ENCODE results near the gene UBE2O.
"Not testable (repeated sequence)": the region's sequence is repeated elsewhere in the genome, so short reads cannot be mapped to it uniquely, and the experiment has no call there.

Gene UBE2O

GRCh38 chr17:76360461-76360860 is 92.5 kb downstream of the UBE2O start:
- Histone ChIP-seq H3K9me2 (ENCODE audit: low read depth, low read length) (no peaks in the 10 kb centered on the region), H3K79me2 (ENCODE audit: insufficient read depth, low read length) (no peaks in the 10 kb centered on the region), H3K9me3 (ENCODE audit: low read length) (no peaks in the 10 kb centered on the region), H3K4me1 (ENCODE audit: insufficient read depth, low read length, severe bottlenecking) (peaks cover 22% of the 10 kb centered on the region), H3K27ac (ENCODE audit: low read depth, low read length, poor library complexity, severe bottlenecking) (no peak overlapping the region), H3K36me3 (ENCODE audit: insufficient read depth, low read length) (no peaks in the 10 kb centered on the region; the same call in 1 of the 2 replicates), H3K4me3 (ENCODE audit: low read depth, low read length, poor library complexity, severe bottlenecking) (no peak overlapping the region), H4K20me1 (ENCODE audit: insufficient read depth, low read length) (no peaks in the 10 kb centered on the region), H3F3A (ENCODE audit: insufficient read depth, low read length) (no peaks in the 10 kb centered on the region), H3K9ac (ENCODE audit: low read length) (no peak overlapping the region), H3K4me2 (ENCODE audit: low read length) (no peak overlapping the region), H2AFZ (ENCODE audit: low read length) (no peak overlapping the region), H3K27me3 (ENCODE audit: insufficient read depth, low read length) (no peaks in the 10 kb centered on the region)
- TF ChIP-seq EZH2 (IDR thresholded peaks at IDR 0.05; ENCODE audit: borderline replicate concordance, low read length) = no peak
- TF ChIP-seq, protein P1, sequence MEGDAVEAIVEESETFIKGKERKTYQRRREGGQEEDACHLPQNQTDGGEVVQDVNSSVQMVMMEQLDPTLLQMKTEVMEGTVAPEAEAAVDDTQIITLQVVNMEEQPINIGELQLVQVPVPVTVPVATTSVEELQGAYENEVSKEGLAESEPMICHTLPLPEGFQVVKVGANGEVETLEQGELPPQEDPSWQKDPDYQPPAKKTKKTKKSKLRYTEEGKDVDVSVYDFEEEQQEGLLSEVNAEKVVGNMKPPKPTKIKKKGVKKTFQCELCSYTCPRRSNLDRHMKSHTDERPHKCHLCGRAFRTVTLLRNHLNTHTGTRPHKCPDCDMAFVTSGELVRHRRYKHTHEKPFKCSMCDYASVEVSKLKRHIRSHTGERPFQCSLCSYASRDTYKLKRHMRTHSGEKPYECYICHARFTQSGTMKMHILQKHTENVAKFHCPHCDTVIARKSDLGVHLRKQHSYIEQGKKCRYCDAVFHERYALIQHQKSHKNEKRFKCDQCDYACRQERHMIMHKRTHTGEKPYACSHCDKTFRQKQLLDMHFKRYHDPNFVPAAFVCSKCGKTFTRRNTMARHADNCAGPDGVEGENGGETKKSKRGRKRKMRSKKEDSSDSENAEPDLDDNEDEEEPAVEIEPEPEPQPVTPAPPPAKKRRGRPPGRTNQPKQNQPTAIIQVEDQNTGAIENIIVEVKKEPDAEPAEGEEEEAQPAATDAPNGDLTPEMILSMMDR (IDR thresholded peaks at IDR 0.05; ENCODE audit: low read length) = no peak

GRCh38 chr17:76359776-76360175 is 93.2 kb downstream of the UBE2O start:
- H3K79me2 ChIP-seq (ENCODE audit: insufficient read depth, low read length); H3K27ac ChIP-seq (ENCODE audit: low read depth, low read length, poor library complexity, severe bottlenecking); H3K27me3 ChIP-seq (ENCODE audit: insufficient read depth, low read length); H3K4me2 ChIP-seq (ENCODE audit: low read length); H3F3A ChIP-seq (ENCODE audit: insufficient read depth, low read length); H3K4me3 ChIP-seq (ENCODE audit: low read depth, low read length, poor library complexity, severe bottlenecking); H4K20me1 ChIP-seq (ENCODE audit: insufficient read depth, low read length); H3K9me3 ChIP-seq (ENCODE audit: low read length); H2AFZ ChIP-seq (ENCODE audit: low read length); H3K36me3 ChIP-seq (ENCODE audit: insufficient read depth, low read length); H3K9ac ChIP-seq (ENCODE audit: low read length); H3K9me2 ChIP-seq (ENCODE audit: low read depth, low read length): not testable (repeated sequence)
- H3K4me1 ChIP-seq (ENCODE audit: insufficient read depth, low read length, severe bottlenecking) = peaks cover 26% of the 10 kb centered on the region

GRCh38 chr17:76359375-76359774 is 93.6 kb downstream of the UBE2O start:
- Histone ChIP-seq H3K9ac (ENCODE audit: low read length) (no peak overlapping the region), H3K4me3 (ENCODE audit: low read depth, low read length, poor library complexity, severe bottlenecking) (no peak overlapping the region), H3K9me2 (ENCODE audit: low read depth, low read length) (no peaks in the 10 kb centered on the region), H3K79me2 (ENCODE audit: insufficient read depth, low read length) (no peaks in the 10 kb centered on the region), H3K9me3 (ENCODE audit: low read length) (no peaks in the 10 kb centered on the region), H3K4me1 (ENCODE audit: insufficient read depth, low read length, severe bottlenecking) (peaks cover 30% of the 10 kb centered on the region), H2AFZ (ENCODE audit: low read length) (no peak overlapping the region), H4K20me1 (ENCODE audit: insufficient read depth, low read length) (no peaks in the 10 kb centered on the region), H3K27me3 (ENCODE audit: insufficient read depth, low read length) (no peaks in the 10 kb centered on the region), H3F3A (ENCODE audit: insufficient read depth, low read length) (no peaks in the 10 kb centered on the region), H3K4me2 (ENCODE audit: low read length) (no peak overlapping the region), H3K36me3 (ENCODE audit: insufficient read depth, low read length) (no peaks in the 10 kb centered on the region; the same call in 1 of the 2 replicates), H3K27ac (ENCODE audit: low read depth, low read length, poor library complexity, severe bottlenecking) (no peak overlapping the region)
- no peak for TF ChIP-seq EZH2 (IDR thresholded peaks at IDR 0.05; ENCODE audit: borderline replicate concordance, low read length)

GRCh38 chr17:76357597-76358158 is 95.3 kb downstream of the UBE2O start:
- no peaks in the 10 kb centered on the region for H3K9me3 ChIP-seq (ENCODE audit: low read length)
- peak overlapping the region; percentile 65 for H3K27ac ChIP-seq (ENCODE audit: low read depth, low read length, poor library complexity, severe bottlenecking)
- TF ChIP-seq, protein P1 (IDR thresholded peaks at IDR 0.05; ENCODE audit: low read length) = no peak
- TF ChIP-seq EZH2 (IDR thresholded peaks at IDR 0.05; ENCODE audit: borderline replicate concordance, low read length) = no peak
- H3K4me3 ChIP-seq (ENCODE audit: low read depth, low read length, poor library complexity, severe bottlenecking) = peak overlapping the region; percentile 22
- no peaks in the 10 kb centered on the region for H4K20me1 ChIP-seq (ENCODE audit: insufficient read depth, low read length)
- H3K9ac ChIP-seq (ENCODE audit: low read length) = no peak overlapping the region
- H3K9me2 ChIP-seq (ENCODE audit: low read depth, low read length) = no peaks in the 10 kb centered on the region
- H3K4me1 ChIP-seq (ENCODE audit: insufficient read depth, low read length, severe bottlenecking) = peaks cover 28% of the 10 kb centered on the region
- peaks cover 4% of the 10 kb centered on the region; the same call in 1 of the 2 replicates for H3K79me2 ChIP-seq (ENCODE audit: insufficient read depth, low read length)
- H3F3A ChIP-seq (ENCODE audit: insufficient read depth, low read length) = no peaks in the 10 kb centered on the region
- H3K4me2 ChIP-seq (ENCODE audit: low read length) = peak overlapping the region; percentile 51
- H3K27me3 ChIP-seq (ENCODE audit: insufficient read depth, low read length) = no peaks in the 10 kb centered on the region
- no peaks in the 10 kb centered on the region for H3K36me3 ChIP-seq (ENCODE audit: insufficient read depth, low read length)
- H2AFZ ChIP-seq (ENCODE audit: low read length) = peak overlapping the region; percentile 67

All from OCI-LY1 (cell line).